ENCODE measurements around the gene TRMT61A. TPM values are rescaled to one million over a fixed set of nuclear protein-coding genes. Genes with fewer than 3 reads are reported as not detected.

Gene TRMT61A
- 10.7 and 14.1 TPM in 2 replicates for total RNA-seq

DNA sequence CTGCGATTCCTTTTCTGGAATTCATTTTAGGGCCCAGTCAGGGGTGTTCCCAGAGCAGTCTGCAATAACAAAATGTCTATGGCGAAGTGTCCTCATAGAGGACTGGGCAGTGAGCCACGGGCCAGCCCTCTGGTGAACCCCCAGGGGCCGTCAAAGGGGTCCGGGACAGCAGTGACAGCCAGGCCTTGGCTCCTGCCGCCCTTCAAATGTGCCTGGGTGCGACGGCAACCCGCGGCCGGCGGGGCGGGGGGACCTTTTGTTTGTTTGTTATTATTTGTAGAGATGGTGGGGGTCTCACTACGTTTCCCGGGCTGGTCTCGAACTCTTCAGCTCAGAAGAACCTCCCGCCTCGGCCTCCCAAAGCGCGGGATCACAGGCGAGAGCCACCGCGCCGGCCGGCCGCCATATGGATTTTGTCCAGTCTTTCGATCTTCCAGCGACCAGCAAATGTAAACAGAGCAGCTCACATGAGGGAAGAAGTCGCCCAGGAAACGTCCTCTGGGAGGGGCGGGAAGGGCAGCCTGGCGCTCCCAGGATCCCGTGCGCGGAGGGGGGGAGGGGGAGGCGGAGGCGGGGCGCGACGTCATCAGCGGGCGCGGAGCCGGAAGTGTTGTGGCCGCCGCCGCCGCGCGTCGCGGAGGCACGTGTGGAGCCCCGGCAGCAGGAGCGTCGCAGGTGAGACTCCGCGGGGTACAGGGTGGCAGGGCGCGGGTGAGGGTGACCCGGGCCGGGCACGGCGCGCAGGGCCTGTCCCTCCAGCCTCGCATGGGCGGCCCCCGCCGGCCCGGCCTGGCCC is at the start of gene TRMT61A:
Gene TRMT61A (plus strand): TSS at position 610 of the 796 bp plus-strand sequence. CDS start 783 bp downstream, outside the sequence.

DNA sequence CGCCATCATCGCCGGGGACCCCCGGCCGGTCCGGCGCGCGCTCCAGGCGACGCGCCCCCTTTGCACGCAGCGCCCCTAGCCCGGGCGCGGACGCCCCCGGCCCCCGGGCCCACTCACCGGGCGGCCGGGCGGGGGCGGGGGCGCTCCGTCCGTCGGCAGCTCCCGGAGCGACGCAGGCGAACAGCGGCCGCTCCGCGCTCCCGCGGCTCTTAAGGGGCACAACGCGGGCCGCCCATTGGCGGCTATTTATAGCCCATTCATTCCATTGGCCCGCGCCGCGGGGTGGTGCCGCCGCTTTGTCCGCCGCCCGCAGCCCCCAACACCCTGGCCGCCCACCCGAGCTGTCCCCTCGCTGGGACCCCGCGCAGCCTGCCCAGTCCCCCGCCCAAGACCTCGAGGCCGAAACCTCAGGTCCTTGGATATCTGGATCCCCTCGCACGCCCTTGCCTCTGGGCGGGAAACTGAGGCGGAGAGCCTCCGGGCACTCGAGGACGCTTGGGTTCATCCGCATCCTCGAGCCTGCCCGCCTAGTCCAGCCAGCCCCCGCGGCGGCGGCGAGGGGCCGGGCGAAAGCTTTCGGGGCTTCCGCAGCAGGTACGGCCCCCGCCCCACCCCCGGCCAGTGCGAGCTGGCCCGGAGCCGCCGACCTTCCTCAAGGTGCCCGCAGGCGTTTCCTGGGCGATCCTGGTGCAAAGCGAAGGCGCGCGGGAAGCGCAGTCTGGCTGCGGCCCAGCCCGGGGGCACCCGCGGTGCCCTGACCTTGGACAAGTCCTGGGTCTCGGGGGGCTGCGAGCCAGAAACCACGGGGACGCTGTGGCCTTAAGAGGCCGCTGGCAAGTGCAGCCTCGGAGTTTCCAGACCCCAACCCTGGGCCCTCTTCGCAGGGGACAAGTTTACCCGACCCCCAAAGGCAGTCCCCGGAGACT is 6.1 kb upstream of the TRMT61A start, which contains the start of gene CKB:
Gene CKB (minus strand): TSS at position 182 of the 926 bp plus-strand sequence. CDS start 337 bp downstream, outside the sequence.

GRCh38 chr14:103562429-103563225 is 33.6 kb downstream of the TRMT61A start, which contains the start of the genes BAG5 and COA8:
Gene BAG5, minus strand, starts transcription at chr14:103562657. Its CDS starts 1,493 bp downstream, at chr14:103561164.
Gene COA8, plus strand, starts transcription at chr14:103562960. Its CDS starts 42 bp downstream, at chr14:103563002.

Other genes with a start within 250 kb of the TRMT61A start
- 155 and 230 TPM in 2 replicates for gene EIF5, start 195.0 kb upstream of the TRMT61A start, total RNA-seq
- gene MARK3, start 143.8 kb upstream of the TRMT61A start, total RNA-seq: 91.6 and 105 TPM in 2 replicates
- gene CKB, start 6.4 kb upstream of the TRMT61A start, total RNA-seq: 24.9 and 36.6 TPM in 2 replicates
- 29.0 and 30.3 TPM in 2 replicates for gene BAG5, start 33.5 kb downstream of the TRMT61A start, total RNA-seq
- gene COA8, start 33.8 kb downstream of the TRMT61A start, total RNA-seq: 16.4 and 18.0 TPM in 2 replicates
- 230 and 244 TPM in 2 replicates for gene KLC1, start 100.0 kb downstream of the TRMT61A start, total RNA-seq
- gene XRCC3, start 186.3 kb downstream of the TRMT61A start, total RNA-seq: 9.7 and 27.7 TPM in 2 replicates
- 54.9 and 76.5 TPM in 2 replicates for gene ZFYVE21, start 186.6 kb downstream of the TRMT61A start, total RNA-seq